Raji (cell line): ENCODE measurements around the gene TYRP1.

ENCODE experiments used
- POLR2A ChIP-seq: IDR thresholded peaks from 2 replicates; pipeline ENCODE4 v1.6.1; 2011; ENCODE audit warnings: low read depth, low read length, control low read depth; ENCODE audit not compliant: insufficient read depth

TYRP1 gene

GRCh38 chr9:12759761-12760160 lies 66.6 kb downstream of the TYRP1 start:
- TF ChIP-seq POLR2A, result no peak
